GM12891 (cell line): ENCODE measurements around the gene RALGAPA2.

Source experiments
- POLR2A ChIP-seq: IDR thresholded peaks from 2 replicates; pipeline ENCODE4 v1.6.1; 2011; ENCODE audit warnings: low read depth, low read length, control low read depth
- POLR2AphosphoS5 ChIP-seq: IDR thresholded peaks from 2 replicates; pipeline ENCODE4 v1.6.1; 2011; ENCODE audit warnings: low read depth, low read length, control low read depth
- TAF1 ChIP-seq: IDR thresholded peaks from 2 replicates; pipeline ENCODE4 v1.6.1; 2011; ENCODE audit warnings: low read depth, low read length, control low read depth

- no peak for TF ChIP-seq TAF1
- TF ChIP-seq POLR2A: no peak
- no peak for TF ChIP-seq POLR2AphosphoS5
These were observed 148.2 kb downstream of the RALGAPA2 start for GRCh38 chr20:20564279-20564678.
